D341Med (cell line): ENCODE measurements around the gene KRT84.

Experiments used
- DNase-seq: peaks from one replicate; pipeline ENCODE4 v3.0.0; 2012; ENCODE audit warnings: low spot score

KRT84 gene

GRCh38 chr12:52342781-52343490, 42.5 kb downstream of the KRT84 start:
- no peak for DNase-seq

GRCh38 chr12:52341066-52341580, 44.3 kb downstream of the KRT84 start:
- DNase-seq, result no peak

GRCh38 chr12:52338241-52338960, 47.1 kb downstream of the KRT84 start:
- no peak for DNase-seq

- DNase-seq, result no peak
Measured at GRCh38 chr12:52337054-52337453, 48.4 kb downstream of the KRT84 start.

- no peak for DNase-seq
Measured at GRCh38 chr12:52336641-52337040, 48.8 kb downstream of the KRT84 start.

GRCh38 chr12:52335598-52336262, 49.7 kb downstream of the KRT84 start:
- no peak for DNase-seq

GRCh38 chr12:52334185-52334584, 51.3 kb downstream of the KRT84 start:
- DNase-seq, result no peak

- DNase-seq, result no peak
Measured at GRCh38 chr12:52333321-52333720, 52.1 kb downstream of the KRT84 start.

GRCh38 chr12:52332381-52332780, 53.1 kb downstream of the KRT84 start:
- no peak for DNase-seq

- no peak for DNase-seq
Measured at GRCh38 chr12:52331833-52332232, 53.6 kb downstream of the KRT84 start.

- DNase-seq, result no peak
Measured at GRCh38 chr12:52331039-52331438, 54.4 kb downstream of the KRT84 start.

GRCh38 chr12:52327830-52328500, 57.5 kb downstream of the KRT84 start:
- no peak for DNase-seq
